Effector CD4-positive, alpha-beta T cell (primary cell): Measurements from ENCODE around the gene OSBPL2.

Experiments
- DNase-seq: peaks from one replicate; pipeline ENCODE4 v3.0.0-alpha.2; 2020

Gene OSBPL2

GRCh38 chr20:62329389-62330377 is 91.4 kb downstream of the OSBPL2 start:
- no peak for DNase-seq

- no peak for DNase-seq
These were observed 92.4 kb downstream of the OSBPL2 start for GRCh38 chr20:62330576-62331317.

GRCh38 chr20:62331347-62331746 is 93.0 kb downstream of the OSBPL2 start:
- no peak for DNase-seq

- no peak for DNase-seq
These were observed 94.1 kb downstream of the OSBPL2 start for GRCh38 chr20:62332421-62332820.

- DNase-seq = no peak
These were observed 94.9 kb downstream of the OSBPL2 start for GRCh38 chr20:62332989-62333819.

GRCh38 chr20:62333820-62334595 is 95.7 kb downstream of the OSBPL2 start:
- no peak for DNase-seq

GRCh38 chr20:62334881-62335280 is 96.6 kb downstream of the OSBPL2 start:
- DNase-seq = no peak

- no peak for DNase-seq
These were observed 97.2 kb downstream of the OSBPL2 start for GRCh38 chr20:62335532-62335931.

- DNase-seq = no peak
These were observed 98.0 kb downstream of the OSBPL2 start for GRCh38 chr20:62336329-62336728.

GRCh38 chr20:62336775-62337557 is 98.6 kb downstream of the OSBPL2 start:
- DNase-seq = no peak

- no peak for DNase-seq
These were observed 99.4 kb downstream of the OSBPL2 start for GRCh38 chr20:62337558-62338293.

GRCh38 chr20:62338294-62338620 is 99.9 kb downstream of the OSBPL2 start:
- DNase-seq = no peak

GRCh38 chr20:62339647-62340062 is 101.3 kb downstream of the OSBPL2 start:
- DNase-seq = no peak

GRCh38 chr20:62342910-62343309 is 104.6 kb downstream of the OSBPL2 start:
- DNase-seq = no peak

- no peak for DNase-seq
These were observed 105.8 kb downstream of the OSBPL2 start for GRCh38 chr20:62344092-62344491.

- DNase-seq = no peak
These were observed 106.5 kb downstream of the OSBPL2 start for GRCh38 chr20:62344782-62345181.
